ENCODE results near the gene LDLRAD3.

LDLRAD3 gene

GRCh38 chr11:36123336-36124101 is 179.7 kb downstream of the LDLRAD3 start:
- Histone ChIP-seq H3K27me3 (replicated peaks; ENCODE audit: control insufficient read depth, insufficient read depth, low read length) (no peaks in the 10 kb centered on the region; the same call in none of the 2 replicates), H3K4me3 (replicated peaks; ENCODE audit: low read depth, low read length) (no peak overlapping the region), H3K36me3 (ENCODE audit: control insufficient read depth, insufficient read depth, low read length) (no peaks in the 10 kb centered on the region)
- TF ChIP-seq CTCF (IDR thresholded peaks at IDR 0.05; ENCODE audit: insufficient read depth, low read length, poor library complexity, severe bottlenecking): no peak
- no peak for DNase-seq (ENCODE audit: extremely low read depth, insufficient read length)

GRCh38 chr11:36126678-36127077 is 182.8 kb downstream of the LDLRAD3 start:
- no peaks in the 10 kb centered on the region for H3K36me3 ChIP-seq (ENCODE audit: control insufficient read depth, insufficient read depth, low read length)
- no peak for TF ChIP-seq CTCF (IDR thresholded peaks at IDR 0.05; ENCODE audit: insufficient read depth, low read length, poor library complexity, severe bottlenecking)
- DNase-seq (ENCODE audit: extremely low read depth, insufficient read length): no peak
- H3K27me3 ChIP-seq (replicated peaks; ENCODE audit: control insufficient read depth, insufficient read depth, low read length): no peaks in the 10 kb centered on the region; the same call in none of the 2 replicates
- no peak overlapping the region for H3K4me3 ChIP-seq (replicated peaks; ENCODE audit: low read depth, low read length)

GRCh38 chr11:36127550-36127949 is 183.7 kb downstream of the LDLRAD3 start:
- H3K36me3 ChIP-seq (ENCODE audit: control insufficient read depth, insufficient read depth, low read length): no peaks in the 10 kb centered on the region
- H3K27me3 ChIP-seq (replicated peaks; ENCODE audit: control insufficient read depth, insufficient read depth, low read length): no peaks in the 10 kb centered on the region; the same call in none of the 2 replicates
- no peak for TF ChIP-seq CTCF (IDR thresholded peaks at IDR 0.05; ENCODE audit: insufficient read depth, low read length, poor library complexity, severe bottlenecking)
- DNase-seq (ENCODE audit: extremely low read depth, insufficient read length): no peak
- no peak overlapping the region for H3K4me3 ChIP-seq (replicated peaks; ENCODE audit: low read depth, low read length)

GRCh38 chr11:36129955-36130354 is 186.1 kb downstream of the LDLRAD3 start:
- no peak overlapping the region for H3K4me3 ChIP-seq (replicated peaks; ENCODE audit: low read depth, low read length)
- DNase-seq (ENCODE audit: extremely low read depth, insufficient read length): no peak
- no peaks in the 10 kb centered on the region for H3K36me3 ChIP-seq (ENCODE audit: control insufficient read depth, insufficient read depth, low read length)
- H3K27me3 ChIP-seq (replicated peaks; ENCODE audit: control insufficient read depth, insufficient read depth, low read length): no peaks in the 10 kb centered on the region; the same call in none of the 2 replicates
- no peak for TF ChIP-seq CTCF (IDR thresholded peaks at IDR 0.05; ENCODE audit: insufficient read depth, low read length, poor library complexity, severe bottlenecking)

GRCh38 chr11:36130401-36130800 is 186.5 kb downstream of the LDLRAD3 start:
- no peak for DNase-seq (ENCODE audit: extremely low read depth, insufficient read length)
- TF ChIP-seq CTCF (IDR thresholded peaks at IDR 0.05; ENCODE audit: insufficient read depth, low read length, poor library complexity, severe bottlenecking): no peak
- H3K36me3 ChIP-seq (ENCODE audit: control insufficient read depth, insufficient read depth, low read length): no peaks in the 10 kb centered on the region
- H3K4me3 ChIP-seq (replicated peaks; ENCODE audit: low read depth, low read length): no peak overlapping the region
- H3K27me3 ChIP-seq (replicated peaks; ENCODE audit: control insufficient read depth, insufficient read depth, low read length): no peaks in the 10 kb centered on the region; the same call in none of the 2 replicates

Measured in GM06990 (cell line).